GM15510 (cell line): Measurements from ENCODE around the gene SMPD1.

ENCODE experiments used
- POLR2A ChIP-seq: IDR thresholded peaks from 3 replicates; pipeline ENCODE4 v1.6.1; 2011; ENCODE audit warnings: borderline replicate concordance; ENCODE audit not compliant: insufficient read length; ENCODE audit errors: extremely low read depth

SMPD1 gene

DNA sequence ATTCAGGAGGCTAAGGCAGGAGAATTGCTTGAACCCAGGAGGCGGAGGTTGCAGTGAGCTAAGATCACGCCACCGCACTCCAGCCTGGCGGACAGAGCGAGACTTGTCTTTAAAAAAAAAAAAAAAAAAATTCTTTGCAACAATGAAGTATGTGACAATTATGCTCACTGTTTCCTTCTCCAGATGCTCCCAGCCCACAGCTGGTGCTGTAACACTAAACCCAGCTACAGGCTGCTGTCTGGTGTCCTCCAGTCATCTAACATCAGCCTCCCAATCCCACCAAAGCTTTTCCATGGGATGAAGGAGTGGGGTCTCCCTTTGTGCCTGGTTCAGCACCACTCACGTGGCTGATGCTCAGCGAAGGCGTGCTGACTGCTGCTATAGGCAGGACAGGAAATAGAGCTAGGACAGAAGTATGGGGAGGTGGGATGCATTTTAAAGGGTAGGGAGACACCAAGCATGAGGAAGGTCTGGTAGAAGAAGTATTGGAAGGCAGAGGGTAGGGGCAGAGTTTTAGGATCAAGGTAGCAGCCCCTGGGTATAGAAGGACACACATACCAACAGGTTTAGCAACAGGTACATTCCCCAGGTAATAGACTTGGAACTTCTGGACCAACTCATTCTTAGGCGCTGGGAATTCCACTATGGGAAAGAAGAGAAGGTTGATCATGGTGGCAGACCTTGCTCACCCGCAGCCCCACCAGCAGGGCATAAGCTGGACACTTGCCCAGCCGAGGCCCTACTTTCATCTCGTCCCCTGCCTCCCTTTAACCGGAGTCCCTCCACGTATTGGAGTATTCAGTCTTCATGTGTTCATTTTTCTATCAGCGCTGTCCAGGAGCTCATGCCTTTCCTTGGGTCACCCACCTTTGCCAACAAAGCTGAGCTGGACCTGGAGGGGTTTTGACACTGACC is 10.4 kb downstream of the SMPD1 start:
- no peak for TF ChIP-seq POLR2A

DNA sequence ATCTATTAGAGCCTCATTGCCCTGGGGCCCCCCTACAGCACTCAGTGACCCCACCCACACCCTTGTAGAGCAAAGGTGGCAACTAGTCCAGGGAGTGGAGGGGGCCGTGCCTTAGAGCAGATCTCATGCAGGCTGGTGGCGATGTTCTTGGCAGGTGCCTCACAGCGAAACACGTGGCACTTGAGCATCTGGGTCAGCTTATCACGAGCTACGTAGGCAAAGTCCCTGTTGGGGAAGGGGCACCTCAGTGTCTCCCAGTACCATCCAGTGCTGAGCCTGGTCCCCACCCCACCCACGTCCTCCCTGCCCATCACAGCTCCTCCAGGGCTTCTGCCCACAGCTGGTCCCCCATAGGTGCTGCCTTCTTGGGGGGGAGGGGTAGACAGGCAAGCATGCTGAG is 11.2 kb downstream of the SMPD1 start:
- TF ChIP-seq POLR2A: no peak

DNA sequence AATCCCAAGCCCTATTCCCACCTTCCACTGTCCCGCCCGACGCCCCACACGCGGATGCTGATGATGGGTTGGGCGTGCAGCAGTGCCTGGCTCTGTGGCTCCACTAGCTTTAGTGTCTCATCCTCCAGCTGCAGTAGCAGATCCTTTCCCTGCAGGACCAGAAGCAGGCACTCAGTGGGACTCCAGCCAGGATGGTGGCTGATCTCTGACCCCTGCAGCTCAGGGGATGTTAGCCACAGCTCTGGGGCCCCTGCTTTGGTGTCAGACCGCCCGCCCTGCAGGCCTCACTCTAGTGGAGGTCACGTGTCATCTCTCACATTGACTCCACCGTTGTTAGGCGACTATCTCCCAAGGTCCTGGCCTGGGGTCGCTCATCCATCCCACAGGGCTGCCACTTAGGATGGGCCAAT is 11.8 kb downstream of the SMPD1 start:
- no peak for TF ChIP-seq POLR2A

DNA sequence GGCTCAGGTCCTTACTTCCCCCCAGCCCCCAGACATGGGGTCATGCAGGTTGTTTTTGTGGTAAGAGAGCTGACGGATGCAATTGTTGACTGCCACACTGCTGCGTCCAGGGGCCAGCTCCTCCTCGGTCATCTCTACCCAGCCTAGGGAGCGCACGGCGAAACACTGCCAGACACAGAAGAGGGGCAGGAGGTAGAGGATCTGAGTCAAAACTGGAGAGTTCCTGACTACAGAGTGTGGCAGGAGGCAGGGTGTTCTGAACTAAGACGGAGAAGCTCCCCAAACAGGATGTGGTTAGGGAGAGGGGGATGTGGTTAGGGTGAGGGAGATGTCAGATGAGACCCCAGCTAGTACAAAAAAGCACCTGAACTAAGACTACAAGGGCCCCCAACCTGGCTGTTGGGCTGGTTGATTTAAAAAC is 12.3 kb downstream of the SMPD1 start:
- no peak for TF ChIP-seq POLR2A

DNA sequence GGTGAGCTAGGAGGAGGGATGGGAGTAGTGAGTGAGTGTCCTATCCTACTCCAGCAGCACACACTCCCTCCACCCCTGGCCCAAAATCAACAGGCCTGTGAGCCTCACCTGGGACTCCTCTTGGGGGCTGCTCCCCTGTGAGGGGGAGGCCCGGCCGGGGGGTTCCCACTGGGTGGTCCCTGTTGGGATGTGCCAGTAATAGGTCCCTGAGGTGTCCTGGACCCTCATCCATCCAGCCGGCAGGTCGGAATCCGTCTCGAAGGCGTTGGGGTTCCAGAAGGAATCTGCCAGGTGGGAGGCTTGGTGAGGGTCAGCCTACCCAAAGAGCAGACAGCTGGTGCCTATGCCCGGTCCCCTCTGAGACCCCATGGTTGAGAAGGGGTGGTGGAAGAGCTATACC is 13.3 kb downstream of the SMPD1 start:
- no peak for TF ChIP-seq POLR2A

DNA sequence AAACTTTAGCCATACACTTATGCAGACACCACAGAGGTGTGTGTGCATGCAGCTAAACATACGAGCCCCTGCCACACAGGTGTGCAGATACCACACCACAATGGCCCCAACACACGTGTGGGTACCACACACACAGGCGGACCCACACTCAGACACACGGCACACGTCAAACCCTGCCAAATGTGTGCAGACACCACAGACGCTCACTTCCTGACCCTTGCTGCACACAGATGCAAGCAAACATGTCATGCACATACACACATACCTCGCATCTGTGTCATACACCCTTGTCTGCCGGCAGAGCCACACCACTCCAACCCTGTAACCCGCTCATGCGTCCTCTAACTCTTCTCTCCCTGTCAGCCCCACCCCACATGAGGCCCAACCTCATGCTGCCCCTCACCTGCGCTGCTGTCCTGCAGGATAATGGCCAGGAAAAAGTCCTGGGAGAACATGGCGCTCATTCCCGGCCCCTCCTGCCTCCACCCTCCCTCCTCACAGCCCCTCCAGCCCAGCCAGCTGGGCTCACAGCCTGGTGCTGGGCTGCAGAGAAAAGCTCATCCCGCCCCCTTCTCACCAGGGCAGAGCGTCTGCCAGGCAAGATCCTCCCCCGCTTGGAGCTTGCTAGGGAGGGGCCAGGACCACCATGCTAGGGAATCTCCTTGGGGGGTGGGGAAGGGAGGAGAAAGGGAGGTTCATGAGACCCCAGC is 14.2 kb downstream of the SMPD1 start:
- TF ChIP-seq POLR2A: no peak

DNA sequence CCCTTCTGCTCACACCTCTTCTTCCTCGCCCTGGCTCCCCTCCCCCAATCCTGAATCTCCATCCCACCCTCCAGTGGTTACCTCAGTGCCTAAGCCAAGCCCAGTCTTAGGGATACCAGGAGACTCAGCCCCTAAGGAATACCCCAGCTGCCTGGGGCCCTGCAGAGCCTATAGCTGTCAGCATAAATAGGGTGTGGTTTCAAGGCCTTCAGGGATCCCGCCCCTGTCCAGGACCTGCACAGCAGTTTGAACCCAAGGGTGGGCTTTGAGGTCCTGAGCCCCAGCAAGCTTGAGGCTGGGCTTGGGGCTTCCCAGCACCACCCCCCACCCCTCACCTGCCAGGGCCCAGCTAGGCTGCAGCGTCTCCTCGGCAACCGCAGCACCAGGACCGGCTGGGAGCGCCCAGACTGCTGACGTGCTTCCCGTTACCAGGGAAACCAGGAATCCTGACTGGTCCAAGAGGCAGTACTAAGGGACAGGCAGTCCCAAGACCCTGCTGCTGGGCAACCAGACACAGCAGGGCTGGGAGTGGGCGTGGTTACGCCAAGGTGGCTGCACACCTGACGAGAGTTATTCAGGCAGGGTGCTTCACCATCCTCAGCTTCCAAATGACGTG is 14.9 kb downstream of the SMPD1 start:
- TF ChIP-seq POLR2A: no peak

DNA sequence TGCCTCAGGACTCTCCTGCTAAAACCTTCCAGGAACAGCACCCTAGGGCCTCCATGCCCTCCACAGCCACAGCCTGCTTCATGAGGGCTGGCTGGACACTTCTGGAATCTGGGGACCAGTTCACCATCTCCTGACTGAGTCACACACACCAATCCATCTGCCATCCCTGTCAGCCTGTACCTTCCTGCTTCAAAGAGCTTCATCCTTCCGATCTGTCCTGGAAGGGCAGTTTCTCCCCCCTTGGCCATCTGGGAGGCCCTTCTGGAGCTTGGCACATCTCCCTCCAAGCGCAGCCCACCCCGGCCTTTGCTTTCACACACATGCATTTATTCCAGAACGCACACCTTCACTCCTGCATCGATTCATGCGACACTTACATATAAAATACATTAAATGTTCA is 15.6 kb downstream of the SMPD1 start:
- TF ChIP-seq POLR2A: no peak

DNA sequence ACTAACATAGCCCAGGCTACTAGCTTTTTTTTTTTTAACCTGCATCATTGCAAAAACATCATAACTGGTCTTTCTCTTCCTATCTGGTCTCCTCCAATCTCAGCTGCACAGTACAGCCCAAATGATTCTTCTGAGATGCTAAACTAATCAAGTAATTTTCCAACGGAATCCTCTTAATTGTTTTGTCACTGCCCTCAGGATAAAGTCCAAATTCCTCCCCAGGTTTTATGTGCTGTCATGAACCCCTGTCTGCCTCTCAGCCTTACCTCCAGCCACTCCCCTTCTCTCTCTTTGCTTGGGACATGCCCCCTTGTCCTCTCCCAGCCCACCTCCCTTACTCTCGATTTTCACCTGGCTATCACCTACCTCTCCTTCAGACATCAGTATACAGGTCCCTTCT is 16.1 kb downstream of the SMPD1 start:
- no peak for TF ChIP-seq POLR2A

DNA sequence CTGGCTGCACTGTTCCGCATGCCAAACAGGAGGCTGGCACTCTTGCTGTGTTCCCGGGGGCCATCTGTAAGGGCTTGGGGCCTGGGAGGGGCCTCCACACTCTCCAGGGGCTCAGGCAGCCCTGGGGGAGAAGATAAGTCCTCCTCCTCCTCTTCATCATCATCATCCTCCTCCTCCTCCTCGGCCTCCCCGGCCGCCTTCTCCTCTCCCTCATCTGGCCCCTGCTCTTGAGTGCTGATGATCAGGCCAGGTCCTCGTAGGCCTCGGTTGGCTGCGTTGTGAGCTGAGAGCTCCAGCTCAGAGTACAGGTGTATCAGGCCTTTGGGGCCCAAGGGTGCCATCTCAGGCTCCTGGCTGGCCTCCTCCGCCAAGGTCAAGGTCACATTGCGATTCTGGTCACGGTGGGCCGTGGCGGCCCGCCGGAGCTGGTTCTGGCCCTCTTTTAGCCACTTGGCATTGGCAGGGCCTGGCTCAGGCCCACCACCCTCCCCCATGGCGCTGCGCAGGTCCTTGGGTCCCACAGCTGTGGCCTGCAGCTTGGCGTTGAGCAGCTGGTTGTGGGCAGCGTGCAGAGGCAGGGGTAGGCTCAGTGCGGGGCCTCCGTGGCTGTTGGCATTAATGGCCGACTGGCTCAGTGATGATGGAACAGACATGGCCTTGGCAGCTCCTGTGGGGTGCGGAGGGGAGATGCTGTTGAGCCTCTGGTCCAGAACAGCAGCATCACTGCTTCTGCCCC is 20.6 kb downstream of the SMPD1 start:
- TF ChIP-seq POLR2A: no peak

DNA sequence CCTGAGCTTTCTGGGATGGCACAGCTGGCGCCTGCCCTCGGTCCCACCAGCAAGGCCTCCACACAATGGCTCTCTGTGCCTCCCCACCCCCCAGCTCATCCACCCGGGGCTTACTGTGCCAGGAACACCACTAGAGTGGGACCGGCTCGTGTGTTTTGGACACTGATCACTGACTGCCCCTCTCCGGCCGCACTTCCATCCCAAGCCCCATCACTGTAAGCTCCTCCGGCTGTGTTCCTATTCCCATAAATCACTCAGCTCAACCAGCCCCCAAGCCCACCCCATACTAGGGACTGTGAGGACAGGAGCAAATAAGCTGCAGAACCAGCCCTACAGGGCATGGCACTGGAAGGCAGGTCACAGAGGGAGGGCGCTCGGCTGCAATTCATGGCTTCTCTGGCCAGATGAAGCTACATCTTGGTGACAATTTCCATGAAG is 21.3 kb downstream of the SMPD1 start:
- no peak for TF ChIP-seq POLR2A

DNA sequence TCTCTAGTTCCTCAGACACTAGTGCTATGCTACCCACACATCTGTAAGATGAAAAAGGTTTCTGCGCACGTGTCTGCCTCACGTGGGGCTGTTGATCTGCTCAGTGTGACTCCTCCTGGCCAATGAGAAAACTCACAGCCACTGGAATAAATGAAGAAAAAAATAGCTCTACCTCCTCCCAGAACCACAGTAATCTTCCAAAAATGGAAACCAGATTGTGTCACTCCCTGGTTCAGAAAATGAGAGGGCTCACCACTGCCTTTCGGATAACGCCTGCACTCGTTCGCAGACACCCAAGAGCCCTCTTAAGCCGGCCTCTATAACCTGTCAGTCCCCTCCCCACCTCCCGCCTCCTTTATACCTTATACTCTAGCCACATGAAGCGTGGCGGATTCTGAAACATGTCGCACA is 23.5 kb downstream of the SMPD1 start:
- TF ChIP-seq POLR2A: no peak

DNA sequence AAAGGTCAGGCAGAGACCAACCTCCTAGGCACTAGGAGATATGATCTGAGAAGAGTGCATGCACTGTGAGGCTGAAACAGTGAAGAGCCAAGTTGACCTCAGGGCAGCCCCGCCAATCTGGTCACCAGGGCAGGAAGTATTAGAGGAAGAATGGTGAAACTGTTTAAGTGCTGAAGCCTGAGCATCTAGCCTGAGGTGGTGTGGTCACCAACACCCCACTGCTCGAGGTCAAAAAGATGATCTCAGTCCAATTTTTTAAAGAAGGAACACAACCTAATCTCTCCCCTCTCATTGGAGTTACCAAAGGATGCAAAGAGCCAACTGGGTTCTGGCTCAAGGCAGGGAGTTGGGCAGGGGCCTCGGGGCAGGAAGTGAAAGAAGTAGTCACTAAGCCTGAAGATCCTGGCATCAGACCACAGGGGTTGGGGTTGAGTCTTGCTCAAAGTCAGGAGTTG is 24.6 kb downstream of the SMPD1 start:
- no peak for TF ChIP-seq POLR2A

DNA sequence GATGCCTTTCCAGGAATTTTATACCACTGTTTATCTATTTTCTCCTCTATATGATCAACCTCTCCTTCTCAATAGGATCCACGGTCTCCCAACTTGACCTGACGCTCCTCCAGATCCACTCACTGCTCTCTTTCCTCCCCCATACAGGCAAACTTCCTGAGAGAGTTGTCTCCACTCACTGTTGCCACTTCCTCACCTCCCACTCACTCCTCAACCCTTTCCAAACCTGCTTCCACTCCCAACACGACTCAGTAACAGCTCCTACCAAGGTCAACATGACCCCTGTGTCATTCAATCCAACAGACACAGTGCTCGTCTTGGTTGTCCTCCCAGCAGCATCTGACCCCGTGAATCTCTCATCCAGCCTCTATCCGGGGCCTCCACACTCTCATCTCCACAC is 25.5 kb downstream of the SMPD1 start:
- no peak for TF ChIP-seq POLR2A

DNA sequence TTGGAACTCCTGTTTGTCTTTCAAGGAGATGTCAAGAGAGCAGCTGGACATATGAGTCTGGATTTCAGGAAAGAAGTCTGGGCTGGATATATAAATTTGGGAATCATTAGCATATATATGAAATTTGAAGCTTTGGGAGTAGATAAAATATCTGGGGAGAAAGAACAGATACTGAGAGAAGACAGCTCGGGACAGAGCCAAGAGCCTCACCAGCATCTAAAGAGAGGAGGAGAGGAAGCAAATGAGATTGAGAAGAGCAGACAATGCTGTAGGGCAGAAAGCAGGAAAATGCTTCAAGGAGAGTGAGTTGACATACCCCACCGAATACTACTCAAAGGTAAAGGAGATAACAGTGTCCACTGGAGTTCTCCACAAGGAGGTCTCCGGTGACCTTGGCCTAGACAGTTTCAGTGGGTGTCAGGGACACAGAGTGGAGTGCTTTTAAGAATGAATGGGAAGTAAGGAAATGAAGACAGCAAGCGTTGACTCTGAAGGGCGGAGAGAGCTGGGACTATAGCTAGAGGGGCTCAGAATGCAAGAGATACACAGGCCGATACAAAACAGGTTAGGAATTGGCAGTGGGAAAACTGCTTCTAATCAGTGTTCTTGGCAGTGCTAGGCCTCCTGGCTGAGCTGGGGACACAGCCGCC is 27.8 kb downstream of the SMPD1 start:
- no peak for TF ChIP-seq POLR2A

DNA sequence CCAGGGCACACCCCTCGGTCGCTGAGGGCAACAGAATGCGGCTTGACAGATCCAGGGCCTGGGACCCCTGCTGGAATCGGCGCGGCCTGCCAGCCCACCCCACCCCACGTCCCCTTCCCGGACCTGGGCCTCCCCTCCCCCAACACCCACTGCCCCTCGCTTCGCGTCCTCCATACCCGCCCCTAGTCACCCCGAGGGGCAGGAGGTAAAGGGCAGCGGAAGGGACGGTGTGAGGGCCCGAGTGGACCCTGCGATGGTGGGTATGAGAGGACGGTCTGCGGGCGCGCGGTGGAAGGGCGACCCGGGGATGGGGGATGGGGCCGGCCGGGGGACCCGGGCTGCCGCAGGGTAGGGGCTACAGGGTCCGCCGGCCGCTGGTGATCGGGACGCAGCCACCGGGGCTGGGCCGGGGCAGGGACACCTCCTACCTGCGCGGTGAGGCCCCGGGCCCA is 28.3 kb downstream of the SMPD1 start:
- TF ChIP-seq POLR2A: no peak
